Heart left ventricle (tissue), 16 donors: ENCODE data around the gene FSTL5. TPM values are rescaled to one million over a fixed set of nuclear protein-coding genes. Genes with fewer than 3 reads are reported as not detected.

Source experiments
- ATAC-seq, 4 donors: fragments of 200-7000 bp; cut with Tn5 transposase; one replicate each; pipeline ENCODE4 v1.9.1; 2020 to 2022; ENCODE audit warnings: moderate library complexity in 4 of 4, mild to moderate bottlenecking in 3 of 4, moderate number of reproducible peaks in 1 of 4
- DNase-seq, 5 donors: peaks; one replicate each; pipeline ENCODE4 v3.0.0-alpha.2; 2020
- H3K27ac ChIP-seq, 12 donors: fragments of 200-600 bp; sonication (generic) in 4 of 12; one replicate each; pipeline versions ENCODE4 v1.5.0 to v1.8.0; 2016 to 2022; ENCODE audit warnings: mild to moderate bottlenecking in 2 of 12
- H3K27me3 ChIP-seq, 9 donors: fragments of 200-600 bp; sonication (generic) in 2 of 9; one replicate each; pipeline versions ENCODE4 v1.5.1 to v1.8.0; 2016 to 2022; ENCODE audit warnings: mild to moderate bottlenecking in 3 of 9
- H3K36me3 ChIP-seq, 9 donors: fragments of 200-600 bp; sonication (generic) in 2 of 9; one replicate each; pipeline versions ENCODE4 v1.5.0 to v1.8.0; 2018 to 2022; ENCODE audit warnings: mild to moderate bottlenecking in 2 of 9
- H3K4me1 ChIP-seq, 12 donors: fragments of 200-600 bp; sonication (generic) in 4 of 12; one replicate each; pipeline versions ENCODE4 v1.5.0 to v1.8.0; 2016 to 2022; ENCODE audit warnings: mild to moderate bottlenecking in 3 of 12
- H3K4me3 ChIP-seq, 12 donors: fragments of 200-600 bp; sonication (generic) in 4 of 12; one replicate each; pipeline versions ENCODE4 v1.5.0 to v1.8.0; 2017 to 2022; ENCODE audit warnings: mild to moderate bottlenecking in 9 of 12, moderate library complexity in 4 of 12
- H3K9me3 ChIP-seq, 12 donors: fragments of 200-600 bp; sonication (generic) in 4 of 12; one replicate each; pipeline versions ENCODE4 v1.5.0 to v1.8.0; 2016 to 2022; ENCODE audit warnings: mild to moderate bottlenecking in 1 of 12
- CTCF ChIP-seq, 12 donors: fragments of 200-600 bp; sonication (generic) in 4 of 12; IDR thresholded peaks; one replicate each; pipeline versions ENCODE4 v1.5.0 to v1.8.0; 2018 to 2022; ENCODE audit warnings: antibody characterized with exemption in 12 of 12, mild to moderate bottlenecking in 5 of 12
- POLR2A ChIP-seq, 2 donors: fragments of 450-650 bp; IDR thresholded peaks; one replicate each; pipeline ENCODE4 v1.6.1; 2017; ENCODE audit warnings: antibody characterized with exemption in 2 of 2, mild to moderate bottlenecking in 2 of 2, moderate library complexity in 2 of 2
- WGBS, 4 donors: extraction: QIAGEN DNeasy Blood & Tissue Kit in 2 of 4; methylation state at CpG; one replicate each; pipeline versions ENCODE4 v1.1.5 to v1.1.7; 2013 to 2018; 5-methylcytosine and 5-hydroxymethylcytosine counted together
- intact Hi-C, 10 donors: fragments of 100-400 bp; cut with DNase I; formaldehyde crosslinking; loops; one replicate each; pipeline versions ENCODE4 v1.11.1 to v1.14.2; 2022
- polyA plus RNA-seq, 2 donors: library from polyadenylated mRNA; stranded (reverse); fragments of 200-250 nt; gene quantifications; one replicate each; pipeline ENCODE4 v1.2.3, GENCODE V29; 2013
- total RNA-seq, 9 donors: library from RNA; depleted of rRNA in 2 of 9; stranded (reverse); fragments of >200 nt in 2 of 9; fragmentation: NEBNext Ultra II Directional in 3 of 9; extraction: Animal tissue kit (Norgen Biotek cat#: 25700) in 3 of 9; gene quantifications; one replicate each; pipeline versions ENCODE4 v1.1.0 to v1.2.4, GENCODE V29; 2016 to 2023
- donor health status: ischemic (EF 13 %, LVEDD 7.1; RV severe dilation, severe dysfunction).
- donor health status: healthy with polysubstance abuse.
- donor health status: DM: no; HTN: yes; CAD: no.
- donor health status: DM: no; HTN: no; CAD: no.
- donor health status: ischemic (EF 25% LVEDD 6.9; RV normal size, moderate dysfunction).
- donor health status: ischemic (EF 25% LVEDD 5.7; RV mildly dilated, moderate dysfunction).
- donor health status: healthy.
- donor health status: DM: yes; HTN: yes; CAD: no.
- donor health status: ischemic (EF 35%, LVEDD 5.7; RV mildly dilated, moderate dysfunction).
- donor health status: nonischemic (EF 11% LVEDD 7.7; RV severe dilation, severe dysfunction).
- donor health status: DM: yes; HTN: yes; CAD: no.
- donor health status: PGD.
- donor health status: ischemic (EF 29% LVEDD 5.4; RV normal size, mild dysfunction).
- donor health status: nonischemic (EF 23%, LVEDD 6.1; RV moderate dilation, normal function).

FSTL5 gene
- total and polyA plus RNA-seq, 11 donors = not detected

GRCh38 chr4:161404346-161405110 is 759.3 kb downstream of the FSTL5 start:
- Histone ChIP-seq H3K4me1 (no peaks in the 10 kb centered on the region), H3K36me3 (no peaks in the 10 kb centered on the region), H3K9me3 (peaks cover 0 to 20% (median 0%) of the 10 kb centered on the region in 12 donors), H3K27me3 (no peaks in the 10 kb centered on the region), H3K4me3 (no peak overlapping the region), H3K27ac (no peak overlapping the region)
- ATAC-seq (no peak), DNase-seq (no peak)
- WGBS, 4 donors = 74 to 80% (median 77%) methylated on average over 9 of the region's 9 CpGs
- TF ChIP-seq CTCF (IDR thresholded peaks at IDR 0.05) (no peak), POLR2A (IDR thresholded peaks at IDR 0.05) (no peak)
- intact Hi-C loops = loop anchor here in 1 of 10 donors (5.0 kb wide), 1 partner anchor 198 kb away; no protein-coding TSS in a partner anchor

GRCh38 chr4:161403781-161404180 is 760.0 kb downstream of the FSTL5 start:
- Histone ChIP-seq H3K36me3 (no peaks in the 10 kb centered on the region), H3K4me3 (no peak overlapping the region), H3K27ac (no peak overlapping the region), H3K9me3 (peaks cover 0 to 18% (median 0%) of the 10 kb centered on the region in 12 donors), H3K4me1 (no peaks in the 10 kb centered on the region), H3K27me3 (no peaks in the 10 kb centered on the region)
- DNase-seq = no peak
- intact Hi-C loops = no loop called here
- no peak for ATAC-seq
- 77 to 82% (median 77%) methylated on average over 3 of the region's 3 CpGs for WGBS, 4 donors
- TF ChIP-seq POLR2A (IDR thresholded peaks at IDR 0.05) (no peak), CTCF (IDR thresholded peaks at IDR 0.05) (no peak)

- 63 to 66% (median 65%) methylated on average over 3 of the region's 3 CpGs for WGBS, 4 donors
- H3K27ac ChIP-seq = no peak overlapping the region
- no peaks in the 10 kb centered on the region for H3K9me3 ChIP-seq
- H3K36me3 ChIP-seq = no peaks in the 10 kb centered on the region
- no peak overlapping the region for H3K4me3 ChIP-seq
- TF ChIP-seq POLR2A (IDR thresholded peaks at IDR 0.05) (no peak), CTCF (IDR thresholded peaks at IDR 0.05) (no peak)
- H3K27me3 ChIP-seq = no peaks in the 10 kb centered on the region
- intact Hi-C loops = no loop called here
- DNase-seq = no peak
- no peak for ATAC-seq
- H3K4me1 ChIP-seq = no peaks in the 10 kb centered on the region
Measured at GRCh38 chr4:161393602-161394001, 770.2 kb downstream of the FSTL5 start.

- H3K27me3 ChIP-seq = no peaks in the 10 kb centered on the region
- intact Hi-C loops = no loop called here
- no peaks in the 10 kb centered on the region for H3K4me1 ChIP-seq
- ATAC-seq (no peak), DNase-seq (no peak)
- H3K4me3 ChIP-seq = no peak overlapping the region
- no peaks in the 10 kb centered on the region for H3K36me3 ChIP-seq
- no peaks in the 10 kb centered on the region for H3K9me3 ChIP-seq
- 84 to 87% (median 86%) methylated on average over 6 of the region's 6 CpGs for WGBS, 4 donors
- no peak overlapping the region for H3K27ac ChIP-seq
- TF ChIP-seq POLR2A (IDR thresholded peaks at IDR 0.05) (no peak), CTCF (IDR thresholded peaks at IDR 0.05) (no peak)
Measured at GRCh38 chr4:161382655-161383054, 781.1 kb downstream of the FSTL5 start.
